Measurements from ENCODE around the gene RBMS1. TPM values are rescaled to one million over a fixed set of nuclear protein-coding genes. Genes with fewer than 3 reads are reported as not detected.

Gene RBMS1
- total and polyA plus RNA-seq, 4 donors = 7.9 to 23.5 (median 15.5) TPM

- DNase-seq (ENCODE audit: low spot score) = no peak
- no peak overlapping the region for H3K4me3 ChIP-seq (ENCODE audit: low read depth in 1 of 3, low read length in 3 of 3)
- no peaks in the 10 kb centered on the region for H3K4me1 ChIP-seq (ENCODE audit: control insufficient read depth in 4 of 4, insufficient read depth in 4 of 4, low read length in 3 of 4)
- no peak overlapping the region for H3K27ac ChIP-seq (ENCODE audit: low read depth in 1 of 2, low read length in 2 of 2)
- TF ChIP-seq FOXA2 (IDR thresholded peaks at IDR 0.05) = no peak
- TF ChIP-seq, protein P1, sequence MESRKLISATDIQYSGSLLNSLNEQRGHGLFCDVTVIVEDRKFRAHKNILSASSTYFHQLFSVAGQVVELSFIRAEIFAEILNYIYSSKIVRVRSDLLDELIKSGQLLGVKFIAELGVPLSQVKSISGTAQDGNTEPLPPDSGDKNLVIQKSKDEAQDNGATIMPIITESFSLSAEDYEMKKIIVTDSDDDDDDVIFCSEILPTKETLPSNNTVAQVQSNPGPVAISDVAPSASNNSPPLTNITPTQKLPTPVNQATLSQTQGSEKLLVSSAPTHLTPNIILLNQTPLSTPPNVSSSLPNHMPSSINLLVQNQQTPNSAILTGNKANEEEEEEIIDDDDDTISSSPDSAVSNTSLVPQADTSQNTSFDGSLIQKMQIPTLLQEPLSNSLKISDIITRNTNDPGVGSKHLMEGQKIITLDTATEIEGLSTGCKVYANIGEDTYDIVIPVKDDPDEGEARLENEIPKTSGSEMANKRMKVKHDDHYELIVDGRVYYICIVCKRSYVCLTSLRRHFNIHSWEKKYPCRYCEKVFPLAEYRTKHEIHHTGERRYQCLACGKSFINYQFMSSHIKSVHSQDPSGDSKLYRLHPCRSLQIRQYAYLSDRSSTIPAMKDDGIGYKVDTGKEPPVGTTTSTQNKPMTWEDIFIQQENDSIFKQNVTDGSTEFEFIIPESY (IDR thresholded peaks at IDR 0.05) = no peak
- TF ChIP-seq HNF4G (IDR thresholded peaks at IDR 0.05) = no peak
- no peak for TF ChIP-seq GABPA (IDR thresholded peaks at IDR 0.05 in 1 of 2, conservative IDR thresholded peaks at IDR 0.05 in 1 of 2)
- no peak for TF ChIP-seq MAX (IDR thresholded peaks at IDR 0.05)
- TF ChIP-seq RAD21 (IDR thresholded peaks at IDR 0.05) = no peak
- no peak for TF ChIP-seq CTCF (IDR thresholded peaks at IDR 0.05; ENCODE audit: low read depth, low read length, missing input control)
- H3K9ac ChIP-seq (ENCODE audit: low read depth in 1 of 2, low read length in 2 of 2) = no peak overlapping the region
- H3K27me3 ChIP-seq (ENCODE audit: control insufficient read depth in 4 of 4, insufficient read depth in 4 of 4, low read length in 3 of 4) = no peaks in the 10 kb centered on the region
- H3K36me3 ChIP-seq (ENCODE audit: control insufficient read depth in 4 of 4, insufficient read depth in 3 of 4, low read depth in 1 of 4, low read length in 3 of 4) = no peaks in the 10 kb centered on the region
- H3K9me3 ChIP-seq (ENCODE audit: control insufficient read depth in 4 of 4, low read length in 3 of 4) = no peaks in the 10 kb centered on the region
Observed at GRCh38 chr2:160318218-160318617, 175.4 kb downstream of the RBMS1 start.

DNA sequence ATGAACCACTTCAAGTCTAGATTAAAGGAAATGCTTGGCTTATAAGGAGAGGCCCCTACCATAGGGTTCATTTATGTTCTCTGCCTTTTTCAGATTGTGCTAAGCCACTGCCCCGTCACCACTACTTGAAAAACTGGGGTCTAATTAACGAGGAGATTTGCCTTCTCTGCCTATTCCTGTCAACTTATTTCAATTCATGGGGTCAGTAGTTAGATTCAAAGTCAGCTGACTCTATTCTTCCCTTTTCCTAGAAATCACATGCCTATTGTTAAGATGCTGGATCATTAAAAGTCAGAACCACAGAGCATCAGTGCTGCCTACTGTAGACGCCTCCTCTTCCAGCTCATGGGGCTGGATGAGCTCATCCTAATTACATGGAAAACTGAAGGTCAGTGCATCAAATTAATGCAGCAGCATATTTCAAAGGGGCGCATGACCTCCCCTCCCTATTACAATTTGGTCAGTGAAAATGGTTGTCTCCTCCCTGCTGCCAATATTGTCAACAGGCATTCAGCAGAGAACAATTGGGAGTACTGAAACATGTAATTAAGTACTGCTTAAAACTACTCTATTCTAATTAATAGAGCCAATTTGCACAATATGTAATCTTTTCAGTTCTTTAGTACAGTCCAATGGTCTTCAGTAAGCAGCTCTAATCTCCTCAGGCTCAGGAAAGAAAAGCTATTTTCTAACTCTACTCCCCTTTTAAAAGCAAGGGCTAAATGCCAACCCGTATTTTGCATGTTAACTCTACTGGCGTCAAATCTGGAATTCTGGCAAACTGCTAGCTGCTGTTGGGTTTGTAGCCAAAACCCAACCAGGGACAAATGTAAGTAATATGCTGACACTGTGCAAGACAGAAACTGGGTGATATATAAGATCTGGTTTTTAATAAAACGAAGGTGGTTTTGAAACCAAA lies 176.2 kb downstream of the RBMS1 start:
- no peak overlapping the region for H3K27ac ChIP-seq (ENCODE audit: low read depth in 1 of 2, low read length in 2 of 2)
- no peak overlapping the region for H3K4me3 ChIP-seq (ENCODE audit: low read depth in 1 of 3, low read length in 3 of 3)
- 88% methylated on average over 7 of the region's 7 CpGs for WGBS
- H3K9me3 ChIP-seq (ENCODE audit: control insufficient read depth in 4 of 4, low read length in 3 of 4) = no peaks in the 10 kb centered on the region
- no peak overlapping the region for H3K9ac ChIP-seq (ENCODE audit: low read depth in 1 of 2, low read length in 2 of 2)
- no peaks in the 10 kb centered on the region for H3K36me3 ChIP-seq (ENCODE audit: control insufficient read depth in 4 of 4, insufficient read depth in 3 of 4, low read depth in 1 of 4, low read length in 3 of 4)
- H3K4me1 ChIP-seq (ENCODE audit: control insufficient read depth in 4 of 4, insufficient read depth in 4 of 4, low read length in 3 of 4) = no peaks in the 10 kb centered on the region
- DNase-seq (ENCODE audit: low spot score) = no peak
- no peak for TF ChIP-seq GABPA (IDR thresholded peaks at IDR 0.05 in 1 of 2, conservative IDR thresholded peaks at IDR 0.05 in 1 of 2)
- no peak for TF ChIP-seq RXRA (IDR thresholded peaks at IDR 0.05)
- no peak for TF ChIP-seq CTCF (IDR thresholded peaks at IDR 0.05; ENCODE audit: low read depth, low read length, missing input control)
- TF ChIP-seq NR2F2 (IDR thresholded peaks at IDR 0.05) = no peak
- no peak for TF ChIP-seq SP1 (IDR thresholded peaks at IDR 0.05)
- no peak for TF ChIP-seq JUND (IDR thresholded peaks at IDR 0.05)
- TF ChIP-seq TAF1 (conservative IDR thresholded peaks at IDR 0.05) = no peak
- no peak for TF ChIP-seq RAD21 (IDR thresholded peaks at IDR 0.05)
- TF ChIP-seq, protein P2, sequence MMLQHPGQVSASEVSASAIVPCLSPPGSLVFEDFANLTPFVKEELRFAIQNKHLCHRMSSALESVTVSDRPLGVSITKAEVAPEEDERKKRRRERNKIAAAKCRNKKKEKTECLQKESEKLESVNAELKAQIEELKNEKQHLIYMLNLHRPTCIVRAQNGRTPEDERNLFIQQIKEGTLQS (IDR thresholded peaks at IDR 0.05) = no peak
- TF ChIP-seq MAX (IDR thresholded peaks at IDR 0.05) = no peak
- no peak for TF ChIP-seq FOXA2 (IDR thresholded peaks at IDR 0.05)
- TF ChIP-seq YY1 (IDR thresholded peaks at IDR 0.05) = no peak
- TF ChIP-seq HNF4G (IDR thresholded peaks at IDR 0.05) = no peak
- TF ChIP-seq, protein P1 (IDR thresholded peaks at IDR 0.05) = no peak
- no peak for TF ChIP-seq EGR1 (IDR thresholded peaks at IDR 0.05; ENCODE audit: low read depth in 2 of 2)
- TF ChIP-seq, protein P3, sequence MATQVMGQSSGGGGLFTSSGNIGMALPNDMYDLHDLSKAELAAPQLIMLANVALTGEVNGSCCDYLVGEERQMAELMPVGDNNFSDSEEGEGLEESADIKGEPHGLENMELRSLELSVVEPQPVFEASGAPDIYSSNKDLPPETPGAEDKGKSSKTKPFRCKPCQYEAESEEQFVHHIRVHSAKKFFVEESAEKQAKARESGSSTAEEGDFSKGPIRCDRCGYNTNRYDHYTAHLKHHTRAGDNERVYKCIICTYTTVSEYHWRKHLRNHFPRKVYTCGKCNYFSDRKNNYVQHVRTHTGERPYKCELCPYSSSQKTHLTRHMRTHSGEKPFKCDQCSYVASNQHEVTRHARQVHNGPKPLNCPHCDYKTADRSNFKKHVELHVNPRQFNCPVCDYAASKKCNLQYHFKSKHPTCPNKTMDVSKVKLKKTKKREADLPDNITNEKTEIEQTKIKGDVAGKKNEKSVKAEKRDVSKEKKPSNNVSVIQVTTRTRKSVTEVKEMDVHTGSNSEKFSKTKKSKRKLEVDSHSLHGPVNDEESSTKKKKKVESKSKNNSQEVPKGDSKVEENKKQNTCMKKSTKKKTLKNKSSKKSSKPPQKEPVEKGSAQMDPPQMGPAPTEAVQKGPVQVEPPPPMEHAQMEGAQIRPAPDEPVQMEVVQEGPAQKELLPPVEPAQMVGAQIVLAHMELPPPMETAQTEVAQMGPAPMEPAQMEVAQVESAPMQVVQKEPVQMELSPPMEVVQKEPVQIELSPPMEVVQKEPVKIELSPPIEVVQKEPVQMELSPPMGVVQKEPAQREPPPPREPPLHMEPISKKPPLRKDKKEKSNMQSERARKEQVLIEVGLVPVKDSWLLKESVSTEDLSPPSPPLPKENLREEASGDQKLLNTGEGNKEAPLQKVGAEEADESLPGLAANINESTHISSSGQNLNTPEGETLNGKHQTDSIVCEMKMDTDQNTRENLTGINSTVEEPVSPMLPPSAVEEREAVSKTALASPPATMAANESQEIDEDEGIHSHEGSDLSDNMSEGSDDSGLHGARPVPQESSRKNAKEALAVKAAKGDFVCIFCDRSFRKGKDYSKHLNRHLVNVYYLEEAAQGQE (IDR thresholded peaks at IDR 0.05) = no peak
- TF ChIP-seq HNF4A (conservative IDR thresholded peaks at IDR 0.05) = no peak
- no peak for TF ChIP-seq FOXA1 (IDR thresholded peaks at IDR 0.05)
- no peaks in the 10 kb centered on the region for H3K27me3 ChIP-seq (ENCODE audit: control insufficient read depth in 4 of 4, insufficient read depth in 4 of 4, low read length in 3 of 4)
